HG02970 (cell line): Measurements from ENCODE around the gene TDRD12.
"Not testable (repeated sequence)": the region's sequence is repeated elsewhere in the genome, so short reads cannot be mapped to it uniquely, and the experiment has no call there.

Experiments
- ATAC-seq: cut with Tn5 transposase; IDR thresholded peaks from one replicate; pipeline ENCODE4 v1.9.1; 2021; ENCODE audit warnings: mild to moderate bottlenecking, moderate library complexity, moderate number of reproducible peaks; ENCODE audit not compliant: unreplicated experiment, low FRiP score

TDRD12 gene

DNA sequence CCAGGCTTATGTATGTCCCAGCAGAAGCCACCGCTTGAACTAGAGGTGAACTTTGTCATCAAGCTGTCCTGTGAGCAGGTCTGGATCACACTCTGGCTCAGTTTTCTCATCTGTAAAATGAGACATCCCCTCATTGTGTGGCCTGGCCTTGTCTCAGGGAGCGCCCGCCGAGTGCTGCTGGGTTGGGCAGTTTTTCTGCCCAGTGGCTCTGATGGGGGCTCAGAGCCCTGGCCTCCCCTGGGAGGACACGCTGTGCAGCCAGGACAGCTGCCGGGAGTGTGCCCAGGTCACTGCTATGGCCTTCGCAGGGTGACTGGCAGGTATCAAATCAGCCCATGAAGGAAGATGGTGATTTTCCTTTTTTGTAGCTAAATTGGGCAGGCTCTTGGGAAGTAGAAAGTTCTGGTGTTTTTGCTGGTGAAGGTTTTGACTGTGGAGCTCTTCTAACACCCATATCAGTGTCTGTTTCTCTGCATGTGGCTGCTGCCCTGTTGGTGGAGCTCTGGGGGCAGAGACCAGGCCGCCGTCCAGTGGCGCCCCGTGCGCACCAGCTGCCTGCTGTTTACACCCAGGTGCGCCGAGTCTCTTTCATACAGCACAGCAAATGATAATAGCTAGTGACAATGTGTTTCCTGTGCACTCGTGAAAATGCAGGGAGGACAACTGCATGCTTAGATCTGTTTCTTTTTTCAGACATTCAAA lies 109.2 kb downstream of the TDRD12 start:
- ATAC-seq: no peak

DNA sequence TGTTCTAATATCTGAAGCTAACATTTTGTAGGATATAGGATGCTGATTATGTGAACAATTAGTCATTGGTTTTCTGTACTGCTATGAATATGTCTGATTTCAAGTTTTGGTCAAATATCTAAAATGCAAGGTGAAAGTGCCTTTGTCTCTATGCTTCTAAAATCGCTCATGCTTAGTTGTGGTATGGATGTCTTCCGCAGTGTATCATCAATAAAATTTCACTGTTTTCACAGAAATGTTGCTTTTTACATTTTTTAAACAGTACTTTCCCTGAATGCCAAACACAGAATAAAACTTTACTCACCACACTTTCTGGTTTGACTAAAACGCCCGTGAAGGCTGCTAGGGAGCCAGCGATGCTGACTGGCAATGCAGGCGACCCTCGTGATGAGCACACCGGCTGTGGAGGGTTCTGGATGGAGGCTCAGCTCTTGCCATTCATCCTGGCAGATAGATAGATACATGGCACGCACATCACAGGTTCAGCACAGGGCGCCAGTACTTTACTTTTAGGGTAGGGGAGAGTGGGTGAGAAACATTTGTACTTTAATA lies 109.9 kb downstream of the TDRD12 start:
- ATAC-seq: no peak

DNA sequence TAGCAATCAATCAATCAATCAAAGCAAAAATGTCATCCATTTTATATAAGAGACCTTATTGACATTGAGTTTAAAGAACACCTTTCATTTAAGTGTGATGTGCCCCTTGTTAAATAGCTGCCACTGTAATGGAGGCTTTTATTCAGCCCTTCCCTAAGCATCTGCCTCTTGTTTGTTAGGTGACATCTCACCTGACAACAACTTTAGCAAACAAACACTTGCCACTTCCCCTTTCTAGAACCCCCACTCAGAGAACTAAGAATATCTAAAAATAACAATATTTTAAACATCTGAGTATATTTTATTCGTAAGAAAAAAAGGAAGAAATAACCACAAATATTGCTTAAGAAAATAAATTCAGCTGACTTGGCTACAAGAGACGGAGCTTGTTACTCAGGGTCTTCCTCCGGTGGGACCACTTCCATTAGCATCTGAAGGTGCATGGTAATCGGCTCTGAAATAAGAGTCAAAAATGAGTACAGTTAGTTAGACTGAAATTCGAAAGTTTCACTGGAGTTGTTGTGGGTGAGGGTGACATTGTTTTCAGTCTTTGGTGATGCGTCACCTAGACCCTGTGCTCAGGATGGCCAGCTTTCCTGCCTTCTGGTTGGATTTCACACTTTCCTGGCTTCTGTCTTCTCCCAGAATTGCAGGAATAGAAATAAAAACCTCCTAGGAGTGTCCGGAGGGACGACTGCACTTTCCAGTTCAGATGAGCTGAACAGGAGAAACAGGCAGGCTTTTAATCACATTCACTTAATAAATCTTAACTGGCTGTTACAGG lies 110.9 kb downstream of the TDRD12 start:
- ATAC-seq: no peak

DNA sequence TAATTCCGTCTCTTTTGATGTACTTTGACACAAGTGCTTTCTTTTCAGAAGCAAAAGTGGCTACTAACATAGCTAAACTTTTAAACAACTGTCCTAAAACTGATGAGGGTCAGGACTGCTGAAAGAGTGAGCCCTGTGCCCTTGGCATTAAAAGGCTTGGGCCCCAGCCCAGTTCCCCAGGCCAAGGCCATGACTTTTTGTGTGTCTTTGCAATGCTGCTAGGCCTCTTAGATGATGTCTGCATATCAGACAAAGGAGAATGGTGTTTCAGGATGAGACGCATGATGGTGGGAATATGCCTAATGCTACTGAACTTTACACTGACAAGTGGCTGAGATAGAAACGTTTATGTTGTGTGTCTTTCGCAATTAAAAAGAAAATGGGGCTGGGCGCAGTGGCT lies 112.0 kb downstream of the TDRD12 start:
- no peak for ATAC-seq

DNA sequence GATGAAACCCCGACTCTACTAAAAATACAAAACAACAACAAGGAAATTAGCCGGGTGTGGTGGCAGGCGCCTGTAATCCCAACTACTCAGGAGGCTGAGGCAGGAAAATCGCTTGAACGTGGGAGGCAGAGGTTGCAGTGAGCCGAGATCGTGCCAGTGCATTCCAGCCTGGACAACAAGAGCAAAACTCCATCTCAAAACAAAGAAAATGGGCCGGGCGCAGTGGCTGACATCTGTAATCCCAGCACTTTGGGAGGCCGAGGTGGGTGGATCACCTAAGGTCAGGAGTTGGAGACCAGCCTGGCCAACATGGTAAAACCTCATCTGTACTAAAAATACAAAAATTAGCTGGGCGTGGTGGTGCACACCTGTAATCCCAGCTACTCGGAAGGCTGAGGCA lies 112.5 kb downstream of the TDRD12 start:
- not testable (repeated sequence) for ATAC-seq

DNA sequence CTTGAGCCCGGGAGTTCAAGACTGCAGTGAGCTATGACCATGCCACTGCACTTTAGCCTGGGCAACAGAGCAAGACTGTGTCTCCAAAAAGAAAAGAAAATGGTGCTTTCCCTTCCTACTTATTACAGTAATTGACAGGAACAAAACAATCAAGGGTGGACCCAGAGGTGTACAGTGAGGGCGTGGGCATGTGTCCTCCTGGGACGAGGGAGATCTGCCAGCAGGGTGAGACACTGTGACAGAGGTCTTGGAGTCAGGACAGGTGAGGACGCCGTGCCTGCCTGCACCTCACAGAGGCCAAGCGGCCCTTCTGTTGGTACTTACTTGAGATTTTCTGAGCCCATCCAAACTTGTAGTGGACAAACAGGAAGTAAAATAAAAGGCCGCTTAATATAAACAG lies 113.3 kb downstream of the TDRD12 start:
- ATAC-seq: not testable (repeated sequence)

DNA sequence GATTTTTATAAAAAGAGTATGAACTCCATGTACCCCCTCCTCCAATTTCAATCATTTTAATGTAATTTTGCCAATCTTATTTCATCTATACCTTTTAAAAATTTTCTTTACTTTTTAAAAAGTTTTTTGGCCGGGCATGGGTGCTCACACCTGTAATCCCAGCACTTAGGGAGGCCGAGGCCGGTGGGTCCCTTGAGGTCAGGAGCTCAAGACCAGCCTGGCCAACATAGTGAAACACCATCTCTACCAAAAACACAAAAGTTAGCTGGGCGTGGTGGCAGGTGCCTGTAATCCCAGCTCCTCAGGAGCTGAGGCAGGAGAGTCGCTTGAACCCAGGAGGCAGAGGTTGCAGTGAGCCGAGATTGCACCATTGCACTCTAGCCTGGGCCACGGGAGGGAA lies 113.8 kb downstream of the TDRD12 start:
- ATAC-seq: not testable (repeated sequence)

DNA sequence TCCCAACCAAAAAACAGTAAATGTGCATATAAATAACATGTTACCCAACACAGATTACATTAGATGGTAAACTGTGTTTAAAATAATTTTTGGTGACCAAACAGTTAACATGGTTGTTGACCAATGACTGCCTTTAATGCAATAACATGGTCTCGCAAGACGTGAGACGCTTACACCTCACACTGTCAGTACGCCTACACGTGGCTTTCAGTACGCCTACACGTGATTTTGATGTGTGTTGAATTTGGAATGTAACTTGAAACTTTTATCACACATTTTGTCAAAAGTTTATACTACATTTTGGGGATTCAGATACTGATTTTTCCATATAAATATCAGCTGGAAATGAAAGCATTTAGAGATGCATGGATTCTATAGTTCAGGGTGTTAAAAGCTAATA lies 118.0 kb downstream of the TDRD12 start:
- ATAC-seq: no peak

DNA sequence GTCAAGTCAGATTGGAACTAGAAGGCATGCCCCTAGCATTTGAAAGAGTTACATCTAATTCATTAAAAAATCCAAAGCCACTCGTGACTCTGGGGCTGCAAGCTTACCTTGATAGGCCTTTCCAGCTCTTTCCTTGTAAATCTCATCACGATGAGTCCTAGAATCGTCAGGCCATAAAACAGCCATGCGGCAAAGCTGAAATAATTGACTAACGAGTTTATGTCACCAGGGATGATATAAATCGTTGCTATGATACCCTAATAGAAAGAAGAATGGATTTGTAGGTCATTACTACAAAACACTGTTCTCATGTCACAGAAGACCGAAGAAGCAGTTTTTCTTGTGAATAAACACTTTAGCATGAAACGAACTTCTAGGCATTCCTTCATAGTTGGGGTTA lies 122.5 kb downstream of the TDRD12 start:
- ATAC-seq: no peak

DNA sequence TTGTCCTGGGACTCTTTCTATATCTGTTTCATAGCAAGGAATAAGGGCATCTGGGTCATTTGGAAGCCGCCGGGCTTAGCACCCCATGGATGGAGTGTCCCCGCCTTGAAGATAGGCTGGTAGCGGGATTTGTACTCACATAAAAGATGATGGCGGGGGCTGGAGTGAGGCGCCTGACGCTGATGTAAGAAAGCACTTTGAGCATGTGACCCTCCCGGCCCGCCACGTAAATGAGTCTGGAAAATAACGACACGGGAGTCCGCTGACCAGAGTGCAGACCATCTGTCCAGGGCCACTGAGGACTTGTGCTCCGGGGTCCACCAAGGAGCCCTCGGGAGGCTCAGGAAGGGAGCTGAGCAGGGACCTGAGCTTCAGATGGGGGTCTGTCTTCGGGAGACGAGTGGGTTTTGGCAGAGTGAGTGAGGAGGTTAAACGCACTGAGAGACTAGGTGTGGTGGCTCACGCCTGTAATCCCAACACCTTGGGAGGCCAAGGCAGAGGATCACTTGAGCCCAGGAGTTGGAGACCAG lies 124.2 kb downstream of the TDRD12 start:
- no peak for ATAC-seq

DNA sequence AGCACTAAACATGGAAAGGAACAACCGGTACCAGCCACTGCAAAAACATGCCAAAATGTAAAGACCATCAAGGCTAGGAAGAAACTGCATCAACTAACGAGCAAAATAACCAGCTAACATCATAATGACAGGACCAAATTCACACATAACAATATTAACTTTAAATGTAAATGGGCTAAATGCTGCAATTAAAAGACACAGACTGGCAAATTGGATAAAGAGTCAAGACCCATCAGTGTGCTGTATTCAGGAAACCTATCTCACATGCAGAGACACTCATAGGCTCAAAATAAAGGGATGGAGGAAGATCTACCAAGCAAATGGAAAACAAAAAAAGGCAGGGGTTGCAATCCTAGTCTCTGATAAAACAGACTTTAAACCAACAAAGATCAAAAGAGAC lies 128.5 kb downstream of the TDRD12 start:
- ATAC-seq: not testable (repeated sequence)

DNA sequence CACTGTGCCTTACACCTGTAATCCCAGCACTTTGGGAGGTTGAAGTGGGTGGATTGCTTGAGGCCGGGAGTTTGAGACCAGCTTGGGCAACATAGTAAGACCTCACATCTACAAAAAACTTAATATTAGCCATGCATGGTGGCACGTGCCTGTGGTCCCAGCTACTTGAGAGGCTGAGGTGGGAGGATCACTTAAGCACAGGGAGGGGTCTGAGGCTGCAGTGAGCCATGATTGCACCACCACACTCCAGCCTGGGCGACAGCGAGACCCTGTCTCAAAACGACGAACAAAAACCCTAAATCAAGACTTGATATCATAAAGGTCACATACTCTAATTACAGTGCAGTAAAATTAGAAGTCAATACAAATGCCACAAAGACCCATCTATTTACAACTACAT lies 132.6 kb downstream of the TDRD12 start:
- no peak for ATAC-seq

DNA sequence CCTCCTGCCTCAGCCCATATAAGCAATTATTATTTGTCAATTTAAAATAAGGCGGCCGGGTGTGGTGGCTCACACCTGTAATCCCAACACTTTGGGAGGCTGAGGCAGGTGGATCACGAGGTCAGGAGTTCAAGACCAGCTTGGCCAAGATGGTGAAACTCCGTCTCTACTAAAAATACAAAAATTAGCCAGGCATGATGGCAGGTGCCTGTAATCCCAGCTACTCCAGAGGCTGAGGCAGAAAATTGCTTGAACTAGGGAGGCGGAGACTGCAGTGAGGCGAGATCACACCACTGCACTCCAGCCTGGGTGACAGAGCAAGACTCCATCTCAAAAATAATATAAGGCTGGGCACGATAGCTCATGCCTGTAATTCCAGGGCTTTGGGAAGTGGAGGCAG lies 137.3 kb downstream of the TDRD12 start:
- not testable (repeated sequence) for ATAC-seq

DNA sequence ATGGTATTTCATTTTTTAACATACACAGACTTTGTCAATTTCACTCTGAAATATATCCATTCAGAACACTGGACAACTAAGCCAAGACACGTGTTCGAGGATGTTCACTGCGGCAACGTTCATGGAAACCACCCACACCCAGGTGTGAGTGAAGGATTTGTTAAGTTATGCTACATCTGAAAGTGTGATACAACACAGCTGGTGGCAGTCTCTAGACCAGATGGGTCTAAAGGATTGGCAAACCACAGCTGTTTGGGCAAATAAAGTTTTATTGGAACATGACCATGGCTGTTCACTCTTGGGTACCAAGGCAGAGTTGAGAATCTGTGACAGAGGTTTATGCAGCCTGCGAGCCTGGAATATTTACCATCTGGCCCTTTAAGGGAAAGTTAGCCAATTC lies 138.0 kb downstream of the TDRD12 start:
- ATAC-seq: no peak

DNA sequence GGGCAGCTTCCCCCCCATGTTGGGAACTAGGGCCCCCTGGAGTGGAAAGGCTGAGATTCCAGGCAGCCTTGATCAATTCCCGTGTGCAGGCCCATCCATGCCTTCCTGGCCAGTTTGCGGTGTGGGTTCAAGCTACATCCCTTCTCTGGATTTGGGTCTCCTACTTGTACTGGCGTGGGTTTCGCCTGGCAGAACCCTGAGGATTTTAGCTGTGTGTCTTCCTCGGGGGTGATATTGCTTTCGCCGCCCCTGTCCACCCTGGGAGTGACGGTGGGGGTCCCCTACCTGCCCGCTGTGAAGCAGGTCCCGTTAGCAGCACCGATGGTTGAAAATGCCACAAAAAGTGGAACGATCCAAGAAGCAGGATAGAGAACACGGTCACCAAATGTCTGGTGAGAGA lies 138.6 kb downstream of the TDRD12 start:
- no peak for ATAC-seq

DNA sequence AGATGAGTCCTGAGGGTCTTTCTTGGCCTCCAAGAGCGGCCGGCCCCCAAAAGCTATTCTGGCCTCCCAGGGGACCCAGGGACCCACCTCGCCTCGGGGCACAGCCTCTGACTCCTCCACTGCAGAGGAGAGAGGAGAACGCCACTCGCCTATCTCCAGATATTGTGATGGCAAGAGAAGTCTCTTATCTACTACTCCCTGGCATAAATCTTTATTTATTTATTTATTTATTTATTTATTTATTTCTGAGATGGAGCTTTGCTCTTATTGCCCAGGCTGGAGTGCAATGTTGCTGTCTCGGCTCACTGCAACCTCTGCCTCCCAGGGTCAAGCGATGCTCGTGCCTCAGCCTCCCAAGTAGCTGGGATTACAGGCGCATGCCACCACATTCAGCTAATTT lies 139.0 kb downstream of the TDRD12 start:
- no peak for ATAC-seq

DNA sequence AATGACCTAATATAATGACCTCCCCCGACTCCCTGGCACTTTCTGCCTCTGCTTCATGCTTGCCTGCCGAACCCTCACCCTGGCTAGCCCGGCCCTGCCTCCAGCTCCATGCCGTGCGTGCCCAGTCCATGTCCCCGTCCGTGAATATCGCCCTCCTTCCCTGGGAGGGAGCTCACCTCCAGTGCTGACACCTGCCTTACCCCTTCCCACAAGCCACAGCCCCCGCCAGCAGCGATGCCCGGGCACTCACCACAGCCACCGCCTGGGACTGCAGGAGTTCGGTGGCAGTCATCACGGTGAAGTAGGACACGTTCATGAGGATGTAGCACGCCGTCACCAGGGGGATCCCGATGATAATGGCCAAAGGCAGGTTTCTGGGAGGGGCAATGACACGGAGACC lies 140.0 kb downstream of the TDRD12 start:
- no peak for ATAC-seq

DNA sequence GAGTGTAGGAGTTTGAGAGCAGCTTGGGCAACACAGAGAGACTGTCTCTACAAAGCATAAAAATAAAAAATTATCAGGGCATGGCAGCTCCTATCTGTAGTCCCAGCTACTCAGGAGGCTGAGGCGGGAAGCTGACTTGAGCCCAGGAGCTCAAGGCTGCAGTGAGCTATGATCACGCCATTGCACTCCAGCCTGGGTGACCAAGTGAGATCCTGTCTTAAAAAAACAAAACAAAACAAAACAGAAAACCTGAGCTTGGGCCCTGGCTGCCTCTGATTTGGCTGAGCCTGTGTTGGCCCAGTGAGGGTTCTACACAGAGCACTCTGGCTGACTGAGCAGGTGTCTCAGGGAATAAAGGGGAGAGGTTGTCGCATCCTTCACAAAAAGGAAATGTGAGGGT lies 142.0 kb downstream of the TDRD12 start:
- no peak for ATAC-seq

DNA sequence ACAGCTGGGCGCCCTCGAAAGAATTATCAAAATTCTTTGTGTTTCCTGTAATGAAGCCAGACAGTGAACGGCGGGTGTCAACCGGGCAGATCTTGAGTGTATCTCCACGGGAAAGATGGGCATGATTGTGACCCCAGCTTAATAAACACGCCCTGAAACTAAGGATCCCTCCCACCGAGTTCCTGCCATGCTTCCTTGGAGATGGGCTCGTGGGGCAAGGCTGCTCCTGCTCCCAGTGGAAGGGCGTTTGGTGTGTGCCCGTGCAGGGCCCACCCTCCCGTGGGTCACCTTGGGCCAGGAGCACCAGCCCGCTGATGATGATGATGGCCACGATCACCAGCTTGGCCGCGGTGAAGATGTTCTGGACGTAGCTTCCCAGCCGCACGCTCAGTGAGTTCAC lies 142.6 kb downstream of the TDRD12 start:
- no peak for ATAC-seq

DNA sequence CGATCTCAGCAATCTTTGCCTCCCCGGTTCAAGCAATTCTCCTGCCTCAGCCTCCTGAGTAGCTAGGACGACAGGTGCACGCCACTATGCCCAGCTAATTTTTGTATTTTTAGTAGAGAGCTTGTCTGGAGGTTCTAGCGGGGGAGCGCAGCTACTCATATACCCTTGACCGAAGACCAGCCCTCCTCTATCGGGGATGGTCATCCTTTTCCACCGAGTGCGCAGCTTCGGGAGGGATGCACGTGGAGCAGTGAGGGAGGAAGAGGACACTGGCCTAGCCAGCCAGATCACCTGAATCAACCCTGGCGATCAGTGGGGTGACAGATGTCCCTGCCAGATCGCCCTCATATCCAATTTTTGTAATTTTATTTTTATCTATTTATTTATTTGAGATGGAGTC lies 143.2 kb downstream of the TDRD12 start:
- no peak for ATAC-seq

DNA sequence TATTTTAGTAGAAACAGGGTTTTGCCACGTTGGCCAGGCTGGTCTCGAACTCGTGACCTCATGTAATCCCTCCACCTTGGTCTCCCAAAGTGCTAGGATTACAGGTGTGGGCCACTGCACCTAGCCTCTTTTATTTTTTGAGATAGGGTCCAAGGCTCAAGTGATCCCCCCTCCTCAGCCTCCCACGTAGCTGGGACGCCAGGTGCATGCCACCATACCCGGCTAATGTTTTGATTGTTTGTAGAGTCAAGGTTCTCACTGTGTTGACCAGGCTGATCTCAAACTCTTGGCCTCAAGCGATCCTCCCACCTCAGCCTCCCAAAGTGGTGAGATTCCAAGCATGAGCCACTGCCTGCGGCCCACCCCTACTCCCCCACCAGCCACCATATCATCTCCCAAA lies 143.7 kb downstream of the TDRD12 start:
- ATAC-seq: no peak

DNA sequence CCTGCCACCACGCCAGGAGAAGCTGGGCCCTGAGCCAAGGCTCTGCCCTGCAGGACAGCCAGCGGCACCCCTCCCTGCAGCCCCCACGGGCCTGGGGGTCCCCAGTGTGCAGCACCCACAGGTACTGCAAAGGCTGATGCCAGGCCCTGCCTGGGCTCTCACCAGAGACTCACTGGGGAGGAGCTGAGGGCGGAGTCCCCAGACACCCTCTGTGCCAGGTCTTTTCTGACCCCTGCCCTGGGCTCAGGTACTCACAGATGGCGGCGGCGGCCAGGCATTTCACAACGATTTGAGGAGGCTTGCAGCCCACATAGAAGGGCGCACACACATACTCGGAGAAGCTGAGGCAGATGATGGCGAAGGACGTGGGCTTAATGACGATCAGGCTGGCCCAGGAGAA lies 144.3 kb downstream of the TDRD12 start:
- no peak for ATAC-seq
